SK-N-SH treated with all-trans-retinoic acid at 6 μM for 48 hours (cell line): ENCODE measurements around the gene RAB31.

ENCODE experiments used
- BACH2 ChIP-seq: fragments of 250-450 bp; sonication (Bioruptor Pico); IDR thresholded peaks from 2 replicates; pipeline ENCODE4 v1.9.0; 2021; ENCODE audit warnings: mild to moderate bottlenecking, borderline replicate concordance
- RARB ChIP-seq: fragments of 250-450 bp; sonication (Bioruptor Pico); IDR thresholded peaks from 2 replicates; pipeline ENCODE4 v1.8.0; 2021; ENCODE audit warnings: mild to moderate bottlenecking, moderate library complexity

DNA sequence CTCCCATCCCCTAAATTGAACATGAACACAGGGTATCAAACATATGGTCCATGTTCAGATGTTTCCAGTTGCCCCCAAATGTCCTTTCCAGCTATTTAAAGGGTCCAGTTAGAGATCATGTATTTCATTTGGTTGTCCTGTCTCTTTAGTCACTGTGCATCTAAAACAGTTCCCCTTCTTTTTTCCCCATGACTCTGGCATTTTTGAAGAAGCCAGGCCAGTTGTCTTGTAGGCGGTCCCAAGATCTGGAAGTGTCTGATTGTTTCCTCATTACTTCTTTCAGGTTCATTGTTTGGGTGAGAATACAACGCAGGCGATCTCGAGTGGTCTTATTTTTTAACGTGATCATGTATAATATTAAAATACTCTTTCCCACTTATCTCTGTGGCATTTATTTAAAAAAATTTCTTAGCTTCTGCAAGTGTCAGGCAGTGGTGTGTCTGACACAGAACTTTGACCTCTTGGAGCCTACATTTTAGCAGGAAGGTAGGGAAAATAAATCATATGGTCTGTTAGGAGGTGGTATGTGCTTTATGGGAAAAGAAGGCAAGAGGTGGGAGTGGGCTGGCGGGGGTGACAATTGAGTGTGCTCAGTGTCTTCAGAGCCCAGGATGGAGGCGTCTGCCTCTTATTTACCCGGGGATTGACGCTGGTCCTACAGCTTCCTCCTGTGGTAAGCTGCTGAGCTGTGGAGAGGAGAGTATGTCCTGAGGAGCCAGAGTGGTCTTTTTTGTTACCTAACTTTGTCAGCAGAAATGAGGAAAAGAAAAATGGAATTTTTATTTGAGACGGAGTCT, 8.1 kb downstream of the RAB31 start:
- TF ChIP-seq BACH2 (CRISPR knock-in tag) (no peak), RARB (no peak)
